ENCODE data around the gene DDX42.
"Not testable (repeated sequence)": the region's sequence is repeated elsewhere in the genome, so short reads cannot be mapped to it uniquely, and the experiment has no call there.

Gene DDX42

GRCh38 chr17:63780928-63781327 lies 7.0 kb downstream of the DDX42 start:
- DNase-seq (ENCODE audit: low read depth): no peak

- no peak for DNase-seq (ENCODE audit: low read depth)
Measured at GRCh38 chr17:63783522-63783921, 9.6 kb downstream of the DDX42 start.

DNA sequence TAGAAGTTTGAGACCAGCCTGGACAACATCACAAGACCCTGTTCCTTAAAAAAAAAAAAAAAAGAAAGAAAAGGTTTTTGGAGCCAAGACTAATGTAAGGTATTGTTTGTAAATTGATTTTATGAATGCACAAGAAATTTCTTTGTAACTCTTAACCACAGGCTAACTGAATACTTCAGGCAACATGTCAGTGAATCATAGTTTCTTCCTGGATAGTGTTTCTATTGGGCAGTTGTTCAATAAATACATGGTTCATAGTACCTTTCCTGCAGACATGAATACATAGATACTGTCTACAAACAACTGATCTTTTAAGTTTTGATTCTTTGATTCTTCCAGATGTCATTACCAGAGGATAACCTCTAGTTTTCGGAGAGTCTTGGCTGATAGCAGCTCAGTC lies 11.6 kb downstream of the DDX42 start:
- DNase-seq (ENCODE audit: low read depth): peak; percentile 78

DNA sequence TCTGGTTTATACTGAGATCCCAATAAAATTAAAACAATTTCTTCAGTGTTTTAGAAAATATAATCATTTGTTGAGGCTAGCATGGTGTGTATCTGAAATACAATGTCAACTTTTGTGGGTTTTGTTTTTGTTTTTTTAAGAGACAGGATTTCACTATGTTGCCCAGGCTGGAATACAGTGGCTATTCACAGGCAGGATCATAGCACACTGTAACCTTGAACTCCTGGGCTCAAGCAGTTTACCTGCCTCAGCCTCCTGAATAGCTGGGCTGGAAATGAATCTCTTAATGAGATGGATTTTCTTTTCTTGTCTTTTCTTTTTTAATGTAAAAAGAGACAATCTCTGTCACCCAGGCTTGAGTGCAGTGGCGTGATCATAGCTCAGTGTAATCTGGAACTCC lies 12.1 kb downstream of the DDX42 start:
- no peak for DNase-seq (ENCODE audit: low read depth)

- DNase-seq (ENCODE audit: low read depth): no peak
Measured at GRCh38 chr17:63786971-63787711, 13.2 kb downstream of the DDX42 start.

DNA sequence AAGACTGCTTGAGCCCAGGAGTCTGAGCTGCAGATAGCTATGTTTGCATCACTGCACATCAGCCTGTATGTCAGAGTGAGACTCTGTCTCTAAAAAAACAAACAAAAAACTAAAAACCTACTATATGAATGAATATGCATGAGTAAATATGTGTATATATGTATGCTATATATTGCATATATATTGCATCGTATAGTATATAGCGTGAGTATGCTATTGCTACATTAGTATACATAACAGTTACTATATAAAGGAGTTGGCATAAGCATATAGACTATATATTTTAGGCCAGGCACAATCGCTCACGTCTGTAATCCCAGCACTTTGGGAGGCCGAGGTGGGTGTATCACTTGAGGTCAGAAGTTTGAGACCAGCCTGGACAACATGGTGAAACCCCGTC lies 16.1 kb downstream of the DDX42 start:
- DNase-seq (ENCODE audit: low read depth): no peak

DNA sequence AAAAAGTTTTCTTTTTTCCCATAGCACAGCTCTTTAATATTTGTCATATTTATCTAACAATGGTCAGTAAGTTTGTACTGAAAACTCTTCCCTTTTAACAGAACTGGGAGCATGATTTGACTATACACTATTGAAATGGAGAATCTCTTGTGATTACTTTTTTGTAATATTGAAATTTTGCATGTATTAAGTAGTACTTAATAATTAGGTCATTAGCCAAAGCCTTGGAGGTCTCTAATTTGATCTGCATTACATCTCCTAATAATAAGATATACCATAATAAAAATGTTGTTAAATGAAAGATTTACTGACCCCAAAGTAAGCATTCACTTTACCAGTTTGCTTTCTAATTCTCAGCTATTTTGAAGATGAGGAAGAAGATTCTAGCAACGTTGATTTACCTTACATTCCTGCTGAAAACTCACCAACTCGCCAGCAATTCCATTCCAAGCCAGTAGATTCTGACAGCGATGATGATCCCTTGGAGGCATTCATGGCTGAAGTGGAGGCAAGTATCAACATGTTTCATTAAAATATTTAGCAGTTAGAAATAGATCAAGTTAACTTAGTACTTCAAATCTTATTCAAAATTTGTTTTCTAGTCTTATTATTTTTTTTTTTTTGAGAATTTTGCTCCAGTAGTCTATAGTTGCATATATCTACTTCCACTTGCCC lies 18.2 kb downstream of the DDX42 start:
- no peak for DNase-seq (ENCODE audit: low read depth)

- DNase-seq (ENCODE audit: low read depth): not testable (repeated sequence)
Measured at GRCh38 chr17:63796375-63796774, 22.4 kb downstream of the DDX42 start.

GRCh38 chr17:63798572-63799106 lies 24.7 kb downstream of the DDX42 start:
- DNase-seq (ENCODE audit: low read depth): no peak

DNA sequence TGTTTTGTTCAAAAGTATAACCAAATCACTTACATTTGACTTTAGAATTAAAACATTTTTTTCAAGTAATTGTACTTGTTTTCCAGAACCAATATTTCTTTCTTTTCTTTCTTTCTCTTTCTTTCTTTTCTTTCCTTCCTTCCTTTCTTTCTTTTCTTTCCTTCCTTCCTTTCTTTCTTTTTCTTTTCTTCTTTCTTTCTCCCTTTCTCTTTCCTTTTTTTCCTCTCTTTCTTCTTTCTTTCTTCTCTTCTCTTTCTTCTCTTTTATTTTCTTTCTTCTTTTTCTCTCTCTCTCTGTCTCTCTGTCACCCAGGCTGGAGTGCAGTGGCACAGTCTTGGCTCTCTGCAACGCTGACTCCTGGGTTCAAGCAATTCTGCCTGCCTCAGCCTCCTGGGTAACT lies 26.8 kb downstream of the DDX42 start:
- DNase-seq (ENCODE audit: low read depth): no peak

GRCh38 chr17:63804328-63804727 lies 30.4 kb downstream of the DDX42 start:
- no peak for DNase-seq (ENCODE audit: low read depth)

GRCh38 chr17:63805591-63805990 lies 31.6 kb downstream of the DDX42 start:
- no peak for DNase-seq (ENCODE audit: low read depth)

- DNase-seq (ENCODE audit: low read depth): no peak
Measured at GRCh38 chr17:63809970-63810369, 36.0 kb downstream of the DDX42 start.

DNA sequence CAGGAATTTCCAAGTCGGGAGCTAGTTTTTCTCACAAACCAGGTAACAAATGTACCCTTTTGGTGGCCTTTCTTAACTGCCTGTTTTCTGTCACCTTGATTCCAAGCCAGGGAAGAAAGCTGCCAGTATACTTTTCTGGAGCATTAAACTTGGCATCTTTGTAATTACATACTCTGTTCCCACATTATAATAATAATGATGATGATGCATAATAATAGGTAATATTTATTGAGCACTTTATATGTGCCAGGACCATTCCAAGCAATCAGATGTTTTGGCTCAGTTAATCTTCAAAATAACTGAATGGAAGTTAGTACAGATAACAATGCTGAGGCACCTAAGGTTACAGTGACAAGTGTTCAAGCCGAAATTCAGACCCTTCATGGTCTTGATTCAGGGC lies 42.2 kb downstream of the DDX42 start:
- DNase-seq (ENCODE audit: low read depth): no peak

GRCh38 chr17:63816669-63817068 lies 42.7 kb downstream of the DDX42 start:
- peak; percentile 47 for DNase-seq (ENCODE audit: low read depth)

DNA sequence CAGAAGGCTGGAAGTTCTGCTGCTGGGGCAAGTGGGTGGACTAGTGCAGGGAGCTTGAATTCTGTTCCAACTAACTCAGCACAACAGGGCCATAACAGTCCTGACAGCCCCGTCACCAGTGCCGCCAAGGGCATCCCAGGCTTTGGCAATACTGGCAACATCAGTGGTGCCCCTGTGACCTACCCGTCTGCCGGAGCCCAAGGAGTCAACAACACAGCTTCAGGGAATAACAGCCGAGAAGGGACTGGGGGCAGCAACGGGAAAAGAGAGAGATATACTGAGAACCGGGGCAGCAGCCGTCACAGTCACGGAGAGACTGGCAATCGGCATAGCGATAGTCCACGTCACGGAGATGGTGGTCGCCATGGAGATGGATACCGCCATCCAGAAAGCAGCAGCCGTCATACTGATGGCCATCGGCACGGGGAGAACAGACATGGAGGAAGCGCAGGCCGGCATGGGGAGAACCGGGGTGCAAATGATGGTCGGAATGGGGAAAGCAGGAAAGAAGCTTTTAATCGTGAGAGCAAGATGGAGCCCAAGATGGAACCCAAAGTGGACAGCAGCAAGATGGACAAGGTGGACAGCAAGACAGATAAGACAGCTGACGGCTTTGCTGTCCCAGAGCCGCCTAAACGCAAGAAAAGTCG lies 43.9 kb downstream of the DDX42 start:
- no peak for DNase-seq (ENCODE audit: low read depth)

- DNase-seq (ENCODE audit: low read depth): no peak
Measured at GRCh38 chr17:63819131-63819530, 45.2 kb downstream of the DDX42 start.

GRCh38 chr17:63819585-63820537 lies 45.9 kb downstream of the DDX42 start:
- DNase-seq (ENCODE audit: low read depth): no peak

- no peak for DNase-seq (ENCODE audit: low read depth)
Measured at GRCh38 chr17:63820963-63821561, 47.1 kb downstream of the DDX42 start.

GRCh38 chr17:63821804-63822203 lies 47.8 kb downstream of the DDX42 start:
- DNase-seq (ENCODE audit: low read depth): no peak

- DNase-seq (ENCODE audit: low read depth): no peak
Measured at GRCh38 chr17:63822537-63822936, 48.6 kb downstream of the DDX42 start.

Data from iris pigment epithelial cell (primary cell).